CD4-positive, alpha-beta T cell treated with Interleukin-21 for 1 hour (primary cell): ENCODE measurements around the gene CRYBA1.
A peak's percentile ranks its signal among the peaks of the same experiment; 100 is the strongest.
"Not testable (repeated sequence)": the region's sequence is repeated elsewhere in the genome, so short reads cannot be mapped to it uniquely, and the experiment has no call there.

Experiments
- DNase-seq: peaks from one replicate; pipeline ENCODE4 v3.0.0-alpha.2; 2020

Gene CRYBA1

GRCh38 chr17:29246628-29247027 lies at the start of gene CRYBA1:
TSS of gene CRYBA1 (plus strand) at chr17:29246859. CDS start at chr17:29246864, 5 bp downstream.
- no peak for DNase-seq

- DNase-seq, result no peak
Measured at GRCh38 chr17:29197516-29198272, 49.0 kb upstream of the CRYBA1 start.

GRCh38 chr17:29204068-29204804 lies 42.4 kb upstream of the CRYBA1 start:
- not testable (repeated sequence) for DNase-seq

GRCh38 chr17:29205047-29205446 lies 41.6 kb upstream of the CRYBA1 start:
- no peak for DNase-seq

GRCh38 chr17:29207975-29208374 lies 38.7 kb upstream of the CRYBA1 start:
- no peak for DNase-seq

GRCh38 chr17:29209073-29209472 lies 37.6 kb upstream of the CRYBA1 start:
- DNase-seq, result no peak

GRCh38 chr17:29210879-29211278 lies 35.8 kb upstream of the CRYBA1 start:
- DNase-seq, result no peak

GRCh38 chr17:29212094-29212631 lies 34.5 kb upstream of the CRYBA1 start:
- DNase-seq, result no peak

GRCh38 chr17:29212681-29213121 lies 34.0 kb upstream of the CRYBA1 start:
- DNase-seq, result no peak

- DNase-seq, result no peak
Measured at GRCh38 chr17:29214215-29215146, 32.2 kb upstream of the CRYBA1 start.

- DNase-seq, result no peak
Measured at GRCh38 chr17:29215174-29215573, 31.5 kb upstream of the CRYBA1 start.

- no peak for DNase-seq
Measured at GRCh38 chr17:29215717-29216116, 30.9 kb upstream of the CRYBA1 start.

GRCh38 chr17:29216181-29216580 lies 30.5 kb upstream of the CRYBA1 start:
- DNase-seq, result no peak

- DNase-seq, result no peak
Measured at GRCh38 chr17:29216856-29217255, 29.8 kb upstream of the CRYBA1 start.

GRCh38 chr17:29219378-29220047 lies 27.1 kb upstream of the CRYBA1 start:
- DNase-seq, result peak; percentile 72

- DNase-seq, result not testable (repeated sequence)
Measured at GRCh38 chr17:29221338-29221737, 25.3 kb upstream of the CRYBA1 start.

- DNase-seq, result no peak
Measured at GRCh38 chr17:29225396-29225795, 21.3 kb upstream of the CRYBA1 start.

GRCh38 chr17:29233301-29233700 lies 13.4 kb upstream of the CRYBA1 start:
- DNase-seq, result no peak

- not testable (repeated sequence) for DNase-seq
Measured at GRCh38 chr17:29234972-29235371, 11.7 kb upstream of the CRYBA1 start.

- DNase-seq, result no peak
Measured at GRCh38 chr17:29235904-29236303, 10.8 kb upstream of the CRYBA1 start.

- no peak for DNase-seq
Measured at GRCh38 chr17:29237476-29238132, 9.1 kb upstream of the CRYBA1 start.
